ENCODE measurements around the gene CEP55.

- TF ChIP-seq, protein P1, sequence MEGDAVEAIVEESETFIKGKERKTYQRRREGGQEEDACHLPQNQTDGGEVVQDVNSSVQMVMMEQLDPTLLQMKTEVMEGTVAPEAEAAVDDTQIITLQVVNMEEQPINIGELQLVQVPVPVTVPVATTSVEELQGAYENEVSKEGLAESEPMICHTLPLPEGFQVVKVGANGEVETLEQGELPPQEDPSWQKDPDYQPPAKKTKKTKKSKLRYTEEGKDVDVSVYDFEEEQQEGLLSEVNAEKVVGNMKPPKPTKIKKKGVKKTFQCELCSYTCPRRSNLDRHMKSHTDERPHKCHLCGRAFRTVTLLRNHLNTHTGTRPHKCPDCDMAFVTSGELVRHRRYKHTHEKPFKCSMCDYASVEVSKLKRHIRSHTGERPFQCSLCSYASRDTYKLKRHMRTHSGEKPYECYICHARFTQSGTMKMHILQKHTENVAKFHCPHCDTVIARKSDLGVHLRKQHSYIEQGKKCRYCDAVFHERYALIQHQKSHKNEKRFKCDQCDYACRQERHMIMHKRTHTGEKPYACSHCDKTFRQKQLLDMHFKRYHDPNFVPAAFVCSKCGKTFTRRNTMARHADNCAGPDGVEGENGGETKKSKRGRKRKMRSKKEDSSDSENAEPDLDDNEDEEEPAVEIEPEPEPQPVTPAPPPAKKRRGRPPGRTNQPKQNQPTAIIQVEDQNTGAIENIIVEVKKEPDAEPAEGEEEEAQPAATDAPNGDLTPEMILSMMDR (IDR thresholded peaks at IDR 0.05): no peak
- TF ChIP-seq POLR2AphosphoS5 (IDR thresholded peaks at IDR 0.05): no peak
These were observed 49.4 kb upstream of the CEP55 start for GRCh38 chr10:93447019-93447418.

Data from sigmoid colon (tissue), 4 donors.